Subcutaneous adipose tissue (tissue), 4 donors: ENCODE data around the gene PLBD2. TPM values are rescaled to one million over a fixed set of nuclear protein-coding genes. Genes with fewer than 3 reads are reported as not detected.

ENCODE experiments used
- CTCF ChIP-seq: fragments of 450-650 bp; IDR thresholded peaks from one replicate; pipeline ENCODE4 v1.5.1; 2016; ENCODE audit warnings: low read depth, mild to moderate bottlenecking, control low read depth, antibody characterized with exemption, moderate library complexity
- total RNA-seq, 4 donors: library from RNA; depleted of rRNA; stranded (reverse); fragments of >200 nt; gene quantifications; one replicate each; pipeline ENCODE4 v1.1.0, GENCODE V29; 2016

PLBD2 gene
- total RNA-seq, result 10 to 100 TPM; 31.8 to 69.7 (median 59.5) TPM

GRCh38 chr12:113358381-113359132 lies at the start of gene PLBD2:
Gene PLBD2 (plus strand): TSS chr12:113358587. CDS start chr12:113358601, 14 bp downstream.
- no peak for TF ChIP-seq CTCF

GRCh38 chr12:113310489-113310888 lies 47.9 kb upstream of the PLBD2 start:
- TF ChIP-seq CTCF, result no peak

- no peak for TF ChIP-seq CTCF
Measured at GRCh38 chr12:113314121-113314529, 44.3 kb upstream of the PLBD2 start.

GRCh38 chr12:113315358-113315757 lies 43.0 kb upstream of the PLBD2 start:
- no peak for TF ChIP-seq CTCF

- no peak for TF ChIP-seq CTCF
Measured at GRCh38 chr12:113316155-113316554, 42.2 kb upstream of the PLBD2 start.

- TF ChIP-seq CTCF, result no peak
Measured at GRCh38 chr12:113317122-113317521, 41.3 kb upstream of the PLBD2 start.

- TF ChIP-seq CTCF, result no peak
Measured at GRCh38 chr12:113318046-113318656, 40.2 kb upstream of the PLBD2 start.
